Raji (cell line): Measurements from ENCODE around the gene PDE4B.
A peak's percentile ranks its signal among the peaks of the same experiment; 100 is the strongest.

Experiments used
- POLR2A ChIP-seq: IDR thresholded peaks from 2 replicates; pipeline ENCODE4 v1.6.1; 2011; ENCODE audit warnings: low read depth, low read length, control low read depth; ENCODE audit not compliant: insufficient read depth

PDE4B gene

GRCh38 chr1:66380452-66381212 is 587.9 kb downstream of the PDE4B start:
- peak; percentile 33; the same call in 1 of the 2 replicates for TF ChIP-seq POLR2A

GRCh38 chr1:66381621-66382275 is 589.1 kb downstream of the PDE4B start:
- no peak for TF ChIP-seq POLR2A

- no peak for TF ChIP-seq POLR2A
Measured at GRCh38 chr1:66383168-66383567, 590.5 kb downstream of the PDE4B start.

GRCh38 chr1:66383611-66384010 is 590.9 kb downstream of the PDE4B start:
- no peak for TF ChIP-seq POLR2A

DNA sequence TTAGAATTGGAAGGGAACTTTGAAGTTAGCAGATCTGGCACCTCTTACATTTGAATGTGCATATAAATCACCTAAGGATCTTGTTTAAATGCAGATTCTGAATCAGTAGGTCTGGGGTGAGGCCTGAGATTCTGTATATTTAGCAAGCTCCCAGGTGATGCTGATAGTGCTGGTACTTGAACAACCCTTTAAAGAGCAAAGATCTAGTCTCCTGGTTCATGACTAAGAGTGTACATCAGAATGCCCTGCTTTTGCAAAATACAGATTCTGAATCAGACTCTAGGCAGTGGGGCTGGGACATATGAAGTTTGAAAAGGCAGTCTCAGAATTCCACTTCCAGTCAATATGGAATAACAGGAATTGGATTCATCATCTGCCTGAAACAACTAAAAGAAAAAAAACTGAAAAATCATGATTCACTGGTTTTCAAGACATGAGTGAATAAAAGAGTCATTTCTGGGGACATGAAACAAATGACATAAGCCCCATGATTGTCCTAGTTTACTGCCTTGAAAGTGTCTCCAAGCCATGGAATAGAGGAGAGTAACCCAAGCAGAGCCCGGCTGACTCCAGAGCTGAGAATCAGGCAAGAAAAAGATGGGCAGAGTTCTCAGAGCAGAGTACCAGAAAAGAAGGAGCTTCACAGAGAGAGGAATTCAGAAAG is 591.7 kb downstream of the PDE4B start:
- no peak for TF ChIP-seq POLR2A

DNA sequence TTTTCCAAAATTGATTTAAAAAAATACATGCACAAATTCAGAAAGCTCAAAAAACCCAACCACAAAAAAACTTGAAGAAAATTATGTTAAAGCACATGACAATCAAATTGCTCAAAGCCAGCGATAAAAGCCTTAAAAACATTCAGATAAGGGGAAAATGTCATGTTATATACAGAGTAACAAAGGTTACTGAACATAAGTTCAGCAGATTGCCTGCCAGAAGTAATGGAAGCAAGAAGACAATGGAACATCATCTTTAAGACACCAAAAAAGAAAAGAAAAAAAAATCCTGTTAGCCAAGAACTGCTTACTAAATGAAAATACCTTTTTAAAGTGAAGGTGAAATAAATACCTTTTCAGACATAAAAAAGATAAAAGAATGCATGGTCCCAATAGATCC is 594.0 kb downstream of the PDE4B start:
- TF ChIP-seq POLR2A = no peak

- no peak for TF ChIP-seq POLR2A
Measured at GRCh38 chr1:66388913-66389312, 596.2 kb downstream of the PDE4B start.

DNA sequence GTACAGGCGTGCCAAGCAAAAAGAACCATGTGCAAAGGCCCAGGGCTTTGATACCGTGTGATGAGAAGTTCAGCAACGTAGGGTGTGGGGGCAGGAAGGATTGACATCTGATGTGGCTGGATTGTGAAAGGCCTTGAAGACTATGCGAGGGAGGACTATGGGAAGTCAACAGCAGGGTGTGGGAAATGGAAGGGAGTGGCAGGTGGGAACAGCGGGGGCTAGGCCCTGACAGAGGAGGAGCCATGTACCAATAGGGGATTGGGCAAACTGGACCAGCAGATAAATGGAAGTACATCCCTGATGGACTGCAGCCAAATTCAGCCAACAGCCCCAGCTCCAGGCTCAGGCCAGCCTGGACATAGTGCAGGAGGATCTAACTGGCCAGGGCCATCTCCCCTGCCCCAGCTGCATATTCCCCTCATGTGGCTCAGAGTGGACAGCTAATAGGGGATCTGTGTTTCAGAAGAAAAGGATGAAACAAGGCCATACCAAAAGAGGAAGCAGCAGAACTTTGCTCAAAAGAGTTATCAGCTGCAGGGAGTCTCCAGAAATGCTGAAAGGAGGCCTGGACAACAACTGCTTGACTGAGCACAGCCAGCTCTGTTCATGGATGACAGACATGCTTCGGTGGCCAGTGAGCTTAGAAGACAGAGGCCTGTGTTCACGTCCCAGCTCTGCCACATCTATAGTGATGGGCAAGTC is 601.0 kb downstream of the PDE4B start:
- no peak for TF ChIP-seq POLR2A

DNA sequence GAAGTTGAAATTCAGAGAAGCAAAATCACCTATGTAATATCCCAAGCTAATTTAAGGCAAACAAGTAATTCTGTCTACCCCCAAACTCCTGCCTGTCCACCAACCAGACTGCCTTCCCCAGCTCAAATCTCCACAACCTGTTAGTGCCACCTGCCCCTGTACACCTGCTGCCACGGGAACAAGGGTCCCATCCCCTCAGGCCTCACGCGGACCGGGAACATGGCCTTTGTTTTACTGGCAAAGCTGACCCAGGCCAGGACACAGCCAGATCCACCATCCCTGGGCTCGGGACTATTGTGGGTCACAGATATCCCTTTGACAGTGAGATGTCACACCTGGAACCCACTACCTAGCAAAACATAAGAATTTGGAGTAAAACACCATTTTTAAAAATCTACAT is 601.9 kb downstream of the PDE4B start:
- no peak for TF ChIP-seq POLR2A

DNA sequence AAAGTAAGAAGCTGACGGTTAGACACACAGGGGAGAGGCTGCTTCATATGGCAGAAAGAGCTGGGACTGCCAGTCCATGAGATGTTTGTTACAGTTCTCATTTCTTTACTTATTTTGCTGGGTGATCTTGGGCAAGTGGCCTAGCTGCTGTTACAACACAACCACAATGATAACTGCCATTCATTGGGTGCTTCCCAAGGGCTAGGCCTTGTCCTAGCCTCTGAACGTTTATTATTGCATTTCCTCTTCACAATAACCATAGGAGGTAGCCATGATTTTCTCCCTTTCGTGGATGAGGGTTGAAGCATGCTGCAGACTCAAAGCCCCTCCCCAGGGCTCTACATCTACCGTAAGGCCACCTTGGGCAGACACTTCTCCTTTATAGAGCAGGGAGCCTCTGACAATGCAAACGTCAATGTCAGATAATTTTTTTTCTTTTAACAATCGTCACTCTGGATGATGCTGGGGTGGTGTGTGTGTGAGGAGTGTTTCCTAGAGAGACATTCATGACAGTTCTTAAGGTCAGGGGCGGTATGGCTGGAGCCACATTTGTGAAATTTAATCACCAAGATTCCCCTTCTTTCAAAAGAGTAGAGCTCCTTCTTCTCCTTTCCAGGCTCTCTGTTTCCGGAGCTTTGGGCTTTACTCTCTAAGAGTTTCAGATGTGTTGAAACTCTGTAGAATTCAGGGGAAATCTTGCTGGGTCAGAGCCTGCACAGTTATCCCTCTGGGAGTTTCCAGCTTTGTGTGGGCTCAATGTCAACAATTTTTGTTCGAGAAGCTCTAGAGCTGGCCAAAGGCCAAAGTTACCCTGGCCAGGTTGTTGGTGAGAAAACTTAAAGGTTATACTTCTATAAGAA is 602.7 kb downstream of the PDE4B start:
- TF ChIP-seq POLR2A = no peak

DNA sequence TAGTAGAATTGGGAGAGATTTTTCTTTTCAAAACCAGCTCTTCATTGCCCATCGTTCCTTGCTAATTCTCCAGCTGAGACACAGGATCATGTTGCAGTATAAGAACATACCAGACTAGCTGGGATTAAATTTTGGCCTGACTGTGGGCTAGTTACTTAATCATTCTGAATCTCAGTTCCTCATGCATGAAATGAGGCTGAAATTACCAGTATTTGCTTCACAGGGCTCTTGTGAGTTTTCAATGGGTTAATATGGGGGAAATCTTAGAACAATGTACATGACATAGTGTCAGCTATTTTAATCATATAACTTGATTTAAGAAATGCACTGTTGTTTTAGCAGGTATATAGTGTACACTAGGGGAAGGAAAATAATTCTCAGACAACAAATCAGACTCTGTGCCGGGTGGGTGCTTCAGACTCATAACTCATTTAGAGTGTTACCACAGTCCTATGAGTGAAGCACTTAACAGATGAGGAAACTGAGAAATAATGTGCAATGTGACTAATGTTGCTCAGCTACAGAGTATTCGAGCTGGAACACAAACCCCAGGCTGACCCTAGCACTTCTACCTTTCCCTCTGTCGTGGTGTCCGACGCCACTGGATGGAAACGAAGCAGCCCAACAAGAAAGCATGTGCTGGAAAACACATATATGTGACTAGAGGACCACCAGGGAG is 603.7 kb downstream of the PDE4B start:
- no peak for TF ChIP-seq POLR2A

- TF ChIP-seq POLR2A = no peak
Measured at GRCh38 chr1:66397192-66397591, 604.5 kb downstream of the PDE4B start.

GRCh38 chr1:66399888-66400529 is 607.3 kb downstream of the PDE4B start:
- no peak for TF ChIP-seq POLR2A
